Right ventricle myocardium superior (tissue), 1 donor: ENCODE measurements around the gene BRD3OS. TPM values are rescaled to one million over a fixed set of nuclear protein-coding genes. Genes with fewer than 3 reads are reported as not detected.

Source experiments
- ATAC-seq: fragments of 200-7000 bp; cut with Tn5 transposase; one replicate; pipeline ENCODE4 v1.9.1; 2020; ENCODE audit warnings: mild to moderate bottlenecking; ENCODE audit not compliant: poor library complexity
- DNase-seq: peaks from one replicate; pipeline ENCODE4 v3.0.0-alpha.2; 2020
- intact Hi-C: fragments of 100-400 bp; cut with DNase I; formaldehyde crosslinking; loops from one replicate; pipeline ENCODE4 v1.11.2; 2022
- total RNA-seq: library from RNA; stranded (reverse); fragmentation: NEBNext Ultra II Directional; extraction: Animal tissue kit (Norgen Biotek cat#: 25700); gene quantifications from one replicate; pipeline ENCODE4 v1.2.1, GENCODE V29; 2021
- donor health status: DM: no; HTN: yes; CAD: no; lungs with severe emphysema.

BRD3OS gene
- total RNA-seq, 1 donor from 2014 or later: 4.9 TPM

GRCh38 chr9:134044944-134045343 is 19.7 kb downstream of the BRD3OS start:
- peak; percentile 33 for DNase-seq

GRCh38 chr9:134045841-134046544 is 20.7 kb downstream of the BRD3OS start:
- peak; percentile 33 for DNase-seq
- intact Hi-C loops: no loop called here

More at GRCh38 chr9:134044944-134045343, 19.7 kb downstream of the BRD3OS start:
- intact Hi-C loops: no loop called here
- no peak for ATAC-seq

GRCh38 chr9:134046894-134047681 is 21.8 kb downstream of the BRD3OS start:
- ATAC-seq: peak; percentile 50
- intact Hi-C loops: no loop called here
- no peak for DNase-seq

More at GRCh38 chr9:134045841-134046544, 20.7 kb downstream of the BRD3OS start:
- no peak for ATAC-seq

- ATAC-seq (no peak), DNase-seq (no peak)
- intact Hi-C loops: no loop called here
These were observed 22.7 kb downstream of the BRD3OS start for GRCh38 chr9:134047868-134048581.

- intact Hi-C loops: no loop called here
- no peak for ATAC-seq
- DNase-seq: no peak
These were observed 23.3 kb downstream of the BRD3OS start for GRCh38 chr9:134048582-134048968.

- DNase-seq (peak; percentile 84), ATAC-seq (peak; percentile 88)
- intact Hi-C loops: no loop called here
These were observed 24.0 kb downstream of the BRD3OS start for GRCh38 chr9:134049236-134049635.

GRCh38 chr9:134049772-134050588 is 24.7 kb downstream of the BRD3OS start:
- DNase-seq (peak; percentile 37), ATAC-seq (peak; percentile 3)
- intact Hi-C loops: no loop called here

- ATAC-seq (no peak), DNase-seq (no peak)
- intact Hi-C loops: no loop called here
These were observed 25.4 kb downstream of the BRD3OS start for GRCh38 chr9:134050726-134051125.

GRCh38 chr9:134051319-134051718 is 26.0 kb downstream of the BRD3OS start:
- no peak for ATAC-seq
- intact Hi-C loops: no loop called here
- DNase-seq: peak; percentile 33

- ATAC-seq (no peak), DNase-seq (no peak)
- intact Hi-C loops: no loop called here
These were observed 27.2 kb downstream of the BRD3OS start for GRCh38 chr9:134052491-134052890.

- ATAC-seq (no peak), DNase-seq (no peak)
- intact Hi-C loops: no loop called here
These were observed 27.7 kb downstream of the BRD3OS start for GRCh38 chr9:134052941-134053340.

- DNase-seq (peak; percentile 32), ATAC-seq (no peak)
- intact Hi-C loops: no loop called here
These were observed 28.2 kb downstream of the BRD3OS start for GRCh38 chr9:134053401-134053871.

GRCh38 chr9:134053941-134054761 is 28.9 kb downstream of the BRD3OS start:
- ATAC-seq (no peak), DNase-seq (peak; percentile 40)
- intact Hi-C loops: no loop called here

- peak; percentile 33 for DNase-seq
- intact Hi-C loops: no loop called here
- no peak for ATAC-seq
These were observed 29.9 kb downstream of the BRD3OS start for GRCh38 chr9:134054891-134055811.

GRCh38 chr9:134055981-134056461 is 30.7 kb downstream of the BRD3OS start:
- peak; percentile 91 for ATAC-seq
- peak; percentile 90 for DNase-seq
- intact Hi-C loops: no loop called here

- DNase-seq (peak; percentile 31), ATAC-seq (peak; percentile 13)
- intact Hi-C loops: no loop called here
These were observed 31.4 kb downstream of the BRD3OS start for GRCh38 chr9:134056483-134057306.
